ENCODE data around the gene ARHGDIA. TPM values are rescaled to one million over a fixed set of nuclear protein-coding genes. Genes with fewer than 3 reads are reported as not detected.

The ARHGDIA gene
- total RNA-seq, 2 experiments from 2014 or later = 355 to 389 TPM

GRCh38 chr17:81863833-81864768 is 7.0 kb downstream of the ARHGDIA start:
- H3K27ac Mint-ChIP-seq = no peak overlapping the region
- peak overlapping the region; percentile 24 for H3K4me3 Mint-ChIP-seq
- H3K27me3 Mint-ChIP-seq (ENCODE audit: low read depth) = no peaks in the 10 kb centered on the region
- no peaks in the 10 kb centered on the region for H3K9me3 Mint-ChIP-seq
- intact Hi-C loops (cut with micrococcal nuclease) = no loop called here
- DNase-seq = no peak
- CTCF ChIA-PET = interaction anchor here (0.7 kb wide), 1 partner anchor 496 kb away, joined by 3 read pairs; no protein-coding TSS in a partner anchor
- H3K36me3 Mint-ChIP-seq (ENCODE audit: low read depth) = peaks cover 29% of the 10 kb centered on the region
- H3K4me1 Mint-ChIP-seq (ENCODE audit: low read depth) = peaks cover 45% of the 10 kb centered on the region

GRCh38 chr17:81863123-81863675 is 7.9 kb downstream of the ARHGDIA start:
- no peaks in the 10 kb centered on the region for H3K9me3 Mint-ChIP-seq
- peak overlapping the region; percentile 70 for H3K27ac Mint-ChIP-seq
- no peak for DNase-seq
- no peaks in the 10 kb centered on the region for H3K27me3 Mint-ChIP-seq (ENCODE audit: low read depth)
- H3K36me3 Mint-ChIP-seq (ENCODE audit: low read depth) = peaks cover 29% of the 10 kb centered on the region
- H3K4me3 Mint-ChIP-seq = peak overlapping the region; percentile 72
- intact Hi-C loops (cut with micrococcal nuclease) = no loop called here
- peaks cover 52% of the 10 kb centered on the region for H3K4me1 Mint-ChIP-seq (ENCODE audit: low read depth)
- CTCF ChIA-PET = interaction anchor here (0.7 to 0.9 kb wide), 2 partner anchors 471 to 495 kb away, joined by 3 to 5 read pairs; partner anchors contain the start of gene SECTM1

- Mint-ChIP-seq H3K27ac (peak overlapping the region; percentile 88), H3K4me3 (peak overlapping the region; percentile 93), H3K36me3 (ENCODE audit: low read depth) (peaks cover 39% of the 10 kb centered on the region), H3K4me1 (ENCODE audit: low read depth) (peaks cover 50% of the 10 kb centered on the region), H3K9me3 (no peaks in the 10 kb centered on the region), H3K27me3 (ENCODE audit: low read depth) (no peaks in the 10 kb centered on the region)
- intact Hi-C loops (cut with micrococcal nuclease) = loop anchor here (1.0 to 2.0 kb wide), 7 partner anchors 10 to 237 kb away; partner anchors contain the start of genes ALYREF, ANAPC11, ARHGDIA and CCDC137
- CTCF ChIA-PET = interaction anchor here (1.6 kb wide), 1 partner anchor 9 kb away, joined by 4 read pairs; no protein-coding TSS in a partner anchor
- peak; percentile 99 for DNase-seq
Observed at GRCh38 chr17:81860756-81861568, 10.2 kb downstream of the ARHGDIA start.

GRCh38 chr17:81859906-81860755 is 11.0 kb downstream of the ARHGDIA start, which contains the start of gene P4HB:
TSS of gene P4HB (minus strand) at chr17:81860535. CDS start at chr17:81860471, 64 bp downstream.
- H3K4me1 Mint-ChIP-seq (ENCODE audit: low read depth) = peaks cover 49% of the 10 kb centered on the region
- no peaks in the 10 kb centered on the region for H3K9me3 Mint-ChIP-seq
- intact Hi-C loops (cut with micrococcal nuclease) = loop anchor here (1.0 to 2.0 kb wide), 7 partner anchors 11 to 238 kb away; partner anchors contain the start of genes ALYREF, ANAPC11, ARHGDIA and CCDC137
- CTCF ChIA-PET = interaction anchor here (0.7 to 1.6 kb wide), 2 partner anchors 10 to 125 kb away, joined by 3 to 4 read pairs; no protein-coding TSS in a partner anchor
- peak; percentile 30 for DNase-seq
- H3K4me3 Mint-ChIP-seq = peak within 1 kb of the TSS; percentile 93
- H3K27ac Mint-ChIP-seq = peak within 1 kb of the TSS; percentile 88
- H3K36me3 Mint-ChIP-seq (ENCODE audit: low read depth) = peaks cover 38% of the 10 kb centered on the region
- no peaks in the 10 kb centered on the region for H3K27me3 Mint-ChIP-seq (ENCODE audit: low read depth)

- H3K4me1 Mint-ChIP-seq (ENCODE audit: low read depth) = peaks cover 49% of the 10 kb centered on the region
- H3K9me3 Mint-ChIP-seq = no peaks in the 10 kb centered on the region
- H3K27me3 Mint-ChIP-seq (ENCODE audit: low read depth) = no peaks in the 10 kb centered on the region
- H3K27ac Mint-ChIP-seq = peak overlapping the region; percentile 40
- peak; percentile 20 for DNase-seq
- H3K36me3 Mint-ChIP-seq (ENCODE audit: low read depth) = peaks cover 38% of the 10 kb centered on the region
- peak overlapping the region; percentile 82 for H3K4me3 Mint-ChIP-seq
- intact Hi-C loops (cut with micrococcal nuclease) = no loop called here
- CTCF ChIA-PET = interaction anchor here (0.6 to 0.7 kb wide), 3 partner anchors 11 to 124 kb away, joined by 3 to 7 read pairs (median 3); no protein-coding TSS in a partner anchor
Observed at GRCh38 chr17:81858967-81859905, 11.9 kb downstream of the ARHGDIA start.

- no peak for DNase-seq
- no peak overlapping the region for H3K27ac Mint-ChIP-seq
- intact Hi-C loops (cut with micrococcal nuclease) = no loop called here
- peaks cover 44% of the 10 kb centered on the region for H3K4me1 Mint-ChIP-seq (ENCODE audit: low read depth)
- H3K4me3 Mint-ChIP-seq = peak overlapping the region; percentile 82
- H3K27me3 Mint-ChIP-seq (ENCODE audit: low read depth) = no peaks in the 10 kb centered on the region
- H3K9me3 Mint-ChIP-seq = no peaks in the 10 kb centered on the region
- CTCF ChIA-PET = no interaction called here
- H3K36me3 Mint-ChIP-seq (ENCODE audit: low read depth) = peaks cover 40% of the 10 kb centered on the region
Observed at GRCh38 chr17:81858170-81858966, 12.8 kb downstream of the ARHGDIA start.

- CTCF ChIA-PET = interaction anchor here (0.5 to 0.7 kb wide), 3 partner anchors 121 to 401 kb away, joined by 3 to 6 read pairs (median 4); no protein-coding TSS in a partner anchor
- Mint-ChIP-seq H3K27ac (no peak overlapping the region), H3K9me3 (no peaks in the 10 kb centered on the region), H3K36me3 (ENCODE audit: low read depth) (peaks cover 41% of the 10 kb centered on the region), H3K4me1 (ENCODE audit: low read depth) (peaks cover 32% of the 10 kb centered on the region), H3K27me3 (ENCODE audit: low read depth) (no peaks in the 10 kb centered on the region), H3K4me3 (no peak overlapping the region)
- peak; percentile 19 for DNase-seq
- intact Hi-C loops (cut with micrococcal nuclease) = no loop called here
Observed at GRCh38 chr17:81854974-81855774, 16.0 kb downstream of the ARHGDIA start.

GRCh38 chr17:81852237-81852636 is 18.9 kb downstream of the ARHGDIA start:
- CTCF ChIA-PET = no interaction called here
- no peak for DNase-seq
- Mint-ChIP-seq H3K4me1 (ENCODE audit: low read depth) (peaks cover 7% of the 10 kb centered on the region), H3K36me3 (ENCODE audit: low read depth) (peaks cover 31% of the 10 kb centered on the region), H3K27ac (no peak overlapping the region), H3K27me3 (ENCODE audit: low read depth) (no peaks in the 10 kb centered on the region), H3K4me3 (no peak overlapping the region), H3K9me3 (no peaks in the 10 kb centered on the region)
- intact Hi-C loops (cut with micrococcal nuclease) = no loop called here

- no peak overlapping the region for H3K27ac Mint-ChIP-seq
- H3K27me3 Mint-ChIP-seq (ENCODE audit: low read depth) = no peaks in the 10 kb centered on the region
- no peak overlapping the region for H3K4me3 Mint-ChIP-seq
- H3K36me3 Mint-ChIP-seq (ENCODE audit: low read depth) = peaks cover 32% of the 10 kb centered on the region
- H3K9me3 Mint-ChIP-seq = no peaks in the 10 kb centered on the region
- intact Hi-C loops (cut with micrococcal nuclease) = no loop called here
- peaks cover 7% of the 10 kb centered on the region for H3K4me1 Mint-ChIP-seq (ENCODE audit: low read depth)
- CTCF ChIA-PET = no interaction called here
- DNase-seq = no peak
Observed at GRCh38 chr17:81851423-81851822, 19.7 kb downstream of the ARHGDIA start.

Measured in activated naive CD4-positive, alpha-beta T cell treated with anti-CD3 and anti-CD28 coated beads for 36 hours (primary cell).